ENCODE results near the gene OGFOD2.

Gene OGFOD2

GRCh38 chr12:122986258-122986871 lies 11.3 kb downstream of the OGFOD2 start:
- Histone ChIP-seq H3K27ac (ENCODE audit: low read depth, low read length) (no peak overlapping the region), H3K36me3 (ENCODE audit: control insufficient read depth in 5 of 5, insufficient read depth in 5 of 5, low read length in 5 of 5) (peaks cover 0 to 78% (median 50%) of the 10 kb centered on the region in 5 donors), H3K9ac (ENCODE audit: low read length in 5 of 5) (no peak overlapping the region), H3K4me3 (ENCODE audit: low read depth in 1 of 5, low read length in 5 of 5) (no peak overlapping the region), H3K4me1 (ENCODE audit: control insufficient read depth in 5 of 5, insufficient read depth in 5 of 5, low read length in 5 of 5) (peaks cover 14 to 43% (median 40%) of the 10 kb centered on the region in 5 donors), H3K9me3 (ENCODE audit: control insufficient read depth in 5 of 5, low read length in 5 of 5) (no peaks in the 10 kb centered on the region), H3K27me3 (ENCODE audit: control insufficient read depth in 5 of 5, insufficient read depth in 4 of 5, low read length in 5 of 5) (no peaks in the 10 kb centered on the region)

- Histone ChIP-seq H3K27me3 (ENCODE audit: control insufficient read depth in 5 of 5, insufficient read depth in 4 of 5, low read length in 5 of 5) (no peaks in the 10 kb centered on the region), H3K36me3 (ENCODE audit: control insufficient read depth in 5 of 5, insufficient read depth in 5 of 5, low read length in 5 of 5) (peaks cover 0 to 81% (median 46%) of the 10 kb centered on the region in 5 donors), H3K4me3 (ENCODE audit: low read depth in 1 of 5, low read length in 5 of 5) (no peak overlapping the region), H3K9me3 (ENCODE audit: control insufficient read depth in 5 of 5, low read length in 5 of 5) (no peaks in the 10 kb centered on the region), H3K27ac (ENCODE audit: low read depth, low read length) (no peak overlapping the region), H3K4me1 (ENCODE audit: control insufficient read depth in 5 of 5, insufficient read depth in 5 of 5, low read length in 5 of 5) (peaks cover 11 to 34% (median 30%) of the 10 kb centered on the region in 5 donors), H3K9ac (ENCODE audit: low read length in 5 of 5) (no peak overlapping the region)
These were observed 12.3 kb downstream of the OGFOD2 start for GRCh38 chr12:122987086-122987951.

- Histone ChIP-seq H3K27ac (ENCODE audit: low read depth, low read length) (no peak overlapping the region), H3K27me3 (ENCODE audit: control insufficient read depth in 5 of 5, insufficient read depth in 4 of 5, low read length in 5 of 5) (no peaks in the 10 kb centered on the region), H3K4me1 (ENCODE audit: control insufficient read depth in 5 of 5, insufficient read depth in 5 of 5, low read length in 5 of 5) (peaks cover 11 to 27% (median 23%) of the 10 kb centered on the region in 5 donors), H3K9me3 (ENCODE audit: control insufficient read depth in 5 of 5, low read length in 5 of 5) (no peaks in the 10 kb centered on the region), H3K9ac (ENCODE audit: low read length in 5 of 5) (no peak overlapping the region), H3K36me3 (ENCODE audit: control insufficient read depth in 5 of 5, insufficient read depth in 5 of 5, low read length in 5 of 5) (peaks cover 0 to 76% (median 40%) of the 10 kb centered on the region in 5 donors), H3K4me3 (ENCODE audit: low read depth in 1 of 5, low read length in 5 of 5) (no peak overlapping the region)
These were observed 13.0 kb downstream of the OGFOD2 start for GRCh38 chr12:122988036-122988435.

- Histone ChIP-seq H3K4me3 (ENCODE audit: low read depth in 1 of 5, low read length in 5 of 5) (no peak overlapping the region), H3K27me3 (ENCODE audit: control insufficient read depth in 5 of 5, insufficient read depth in 4 of 5, low read length in 5 of 5) (no peaks in the 10 kb centered on the region), H3K9me3 (ENCODE audit: control insufficient read depth in 5 of 5, low read length in 5 of 5) (no peaks in the 10 kb centered on the region), H3K9ac (ENCODE audit: low read length in 5 of 5) (no peak overlapping the region), H3K27ac (ENCODE audit: low read depth, low read length) (no peak overlapping the region), H3K36me3 (ENCODE audit: control insufficient read depth in 5 of 5, insufficient read depth in 5 of 5, low read length in 5 of 5) (peaks cover 0 to 72% (median 37%) of the 10 kb centered on the region in 5 donors), H3K4me1 (ENCODE audit: control insufficient read depth in 5 of 5, insufficient read depth in 5 of 5, low read length in 5 of 5) (peaks cover 8 to 21% (median 18%) of the 10 kb centered on the region in 5 donors)
These were observed 13.7 kb downstream of the OGFOD2 start for GRCh38 chr12:122988612-122989212.

GRCh38 chr12:122989225-122989839 lies 14.3 kb downstream of the OGFOD2 start:
- Histone ChIP-seq H3K27ac (ENCODE audit: low read depth, low read length) (no peak overlapping the region), H3K9ac (ENCODE audit: low read length in 5 of 5) (no peak overlapping the region), H3K27me3 (ENCODE audit: control insufficient read depth in 5 of 5, insufficient read depth in 4 of 5, low read length in 5 of 5) (no peaks in the 10 kb centered on the region), H3K9me3 (ENCODE audit: control insufficient read depth in 5 of 5, low read length in 5 of 5) (no peaks in the 10 kb centered on the region), H3K4me1 (ENCODE audit: control insufficient read depth in 5 of 5, insufficient read depth in 5 of 5, low read length in 5 of 5) (peaks cover 7 to 14% (median 12%) of the 10 kb centered on the region in 5 donors), H3K36me3 (ENCODE audit: control insufficient read depth in 5 of 5, insufficient read depth in 5 of 5, low read length in 5 of 5) (peaks cover 0 to 72% (median 37%) of the 10 kb centered on the region in 5 donors), H3K4me3 (ENCODE audit: low read depth in 1 of 5, low read length in 5 of 5) (no peak overlapping the region)

GRCh38 chr12:122989874-122990419 lies 14.9 kb downstream of the OGFOD2 start:
- H3K27me3 ChIP-seq (ENCODE audit: control insufficient read depth in 5 of 5, insufficient read depth in 4 of 5, low read length in 5 of 5), result no peaks in the 10 kb centered on the region
- H3K4me3 ChIP-seq (ENCODE audit: low read depth in 1 of 5, low read length in 5 of 5), result no peak overlapping the region
- no peak overlapping the region for H3K27ac ChIP-seq (ENCODE audit: low read depth, low read length)
- H3K9me3 ChIP-seq (ENCODE audit: control insufficient read depth in 5 of 5, low read length in 5 of 5), result no peaks in the 10 kb centered on the region
- no peak overlapping the region for H3K9ac ChIP-seq (ENCODE audit: low read length in 5 of 5)
- peaks cover 0 to 72% (median 39%) of the 10 kb centered on the region in 5 donors for H3K36me3 ChIP-seq (ENCODE audit: control insufficient read depth in 5 of 5, insufficient read depth in 5 of 5, low read length in 5 of 5)
- peaks cover 2 to 14% (median 9%) of the 10 kb centered on the region in 5 donors for H3K4me1 ChIP-seq (ENCODE audit: control insufficient read depth in 5 of 5, insufficient read depth in 5 of 5, low read length in 5 of 5)

GRCh38 chr12:122990561-122990960 lies 15.5 kb downstream of the OGFOD2 start:
- peaks cover 0 to 67% (median 39%) of the 10 kb centered on the region in 5 donors for H3K36me3 ChIP-seq (ENCODE audit: control insufficient read depth in 5 of 5, insufficient read depth in 5 of 5, low read length in 5 of 5)
- H3K27ac ChIP-seq (ENCODE audit: low read depth, low read length), result no peak overlapping the region
- no peaks in the 10 kb centered on the region for H3K9me3 ChIP-seq (ENCODE audit: control insufficient read depth in 5 of 5, low read length in 5 of 5)
- H3K4me1 ChIP-seq (ENCODE audit: control insufficient read depth in 5 of 5, insufficient read depth in 5 of 5, low read length in 5 of 5), result peaks cover 0 to 14% (median 10%) of the 10 kb centered on the region in 5 donors
- H3K4me3 ChIP-seq (ENCODE audit: low read depth in 1 of 5, low read length in 5 of 5), result no peak overlapping the region
- H3K9ac ChIP-seq (ENCODE audit: low read length in 5 of 5), result no peak overlapping the region
- no peaks in the 10 kb centered on the region for H3K27me3 ChIP-seq (ENCODE audit: control insufficient read depth in 5 of 5, insufficient read depth in 4 of 5, low read length in 5 of 5)

GRCh38 chr12:122990961-122991622 lies 16.0 kb downstream of the OGFOD2 start:
- no peaks in the 10 kb centered on the region for H3K9me3 ChIP-seq (ENCODE audit: control insufficient read depth in 5 of 5, low read length in 5 of 5)
- peaks cover 2 to 17% (median 15%) of the 10 kb centered on the region in 5 donors for H3K4me1 ChIP-seq (ENCODE audit: control insufficient read depth in 5 of 5, insufficient read depth in 5 of 5, low read length in 5 of 5)
- H3K4me3 ChIP-seq (ENCODE audit: low read depth in 1 of 5, low read length in 5 of 5), result no peak overlapping the region
- H3K27ac ChIP-seq (ENCODE audit: low read depth, low read length), result no peak overlapping the region
- H3K9ac ChIP-seq (ENCODE audit: low read length in 5 of 5), result no peak overlapping the region
- H3K36me3 ChIP-seq (ENCODE audit: control insufficient read depth in 5 of 5, insufficient read depth in 5 of 5, low read length in 5 of 5), result peaks cover 0 to 62% (median 34%) of the 10 kb centered on the region in 5 donors
- no peaks in the 10 kb centered on the region for H3K27me3 ChIP-seq (ENCODE audit: control insufficient read depth in 5 of 5, insufficient read depth in 4 of 5, low read length in 5 of 5)

GRCh38 chr12:122991623-122992275 lies 16.7 kb downstream of the OGFOD2 start:
- Histone ChIP-seq H3K9ac (ENCODE audit: low read length in 5 of 5) (no peak overlapping the region), H3K27ac (ENCODE audit: low read depth, low read length) (no peak overlapping the region), H3K27me3 (ENCODE audit: control insufficient read depth in 5 of 5, insufficient read depth in 4 of 5, low read length in 5 of 5) (no peaks in the 10 kb centered on the region), H3K9me3 (ENCODE audit: control insufficient read depth in 5 of 5, low read length in 5 of 5) (no peaks in the 10 kb centered on the region), H3K36me3 (ENCODE audit: control insufficient read depth in 5 of 5, insufficient read depth in 5 of 5, low read length in 5 of 5) (peaks cover 0 to 55% (median 29%) of the 10 kb centered on the region in 5 donors), H3K4me3 (ENCODE audit: low read depth in 1 of 5, low read length in 5 of 5) (no peak overlapping the region), H3K4me1 (ENCODE audit: control insufficient read depth in 5 of 5, insufficient read depth in 5 of 5, low read length in 5 of 5) (peaks cover 2 to 24% (median 21%) of the 10 kb centered on the region in 5 donors)
